NCI-H1417 (cell line): ENCODE measurements around the gene MN1.
A peak's percentile ranks its signal among the peaks of the same experiment; 100 is the strongest.

ENCODE experiments used
- DNase-seq, 3 experiments: peaks; one replicate each; lab custom pipeline; 2025; lab: John Stamatoyannopoulos, UW

The MN1 gene

GRCh38 chr22:27785831-27786230 lies 15.7 kb downstream of the MN1 start:
- DNase-seq = no peak

- DNase-seq = no peak
Observed at GRCh38 chr22:27784120-27784475, 17.5 kb downstream of the MN1 start.

GRCh38 chr22:27783436-27784119 lies 18.0 kb downstream of the MN1 start:
- DNase-seq = no peak

- no peak for DNase-seq
Observed at GRCh38 chr22:27782088-27782487, 19.5 kb downstream of the MN1 start.

GRCh38 chr22:27780161-27780575 lies 21.4 kb downstream of the MN1 start:
- no peak for DNase-seq

- no peak for DNase-seq
Observed at GRCh38 chr22:27779643-27780042, 21.9 kb downstream of the MN1 start.

GRCh38 chr22:27778294-27779090 lies 23.1 kb downstream of the MN1 start:
- DNase-seq = no peak

- DNase-seq = no peak
Observed at GRCh38 chr22:27777128-27777527, 24.4 kb downstream of the MN1 start.

- DNase-seq = no peak
Observed at GRCh38 chr22:27776650-27776958, 25.0 kb downstream of the MN1 start.

GRCh38 chr22:27775758-27776649 lies 25.6 kb downstream of the MN1 start:
- DNase-seq = no peak

- no peak for DNase-seq
Observed at GRCh38 chr22:27775087-27775698, 26.4 kb downstream of the MN1 start.

GRCh38 chr22:27774200-27774599 lies 27.4 kb downstream of the MN1 start:
- no peak for DNase-seq

- DNase-seq = no peak
Observed at GRCh38 chr22:27772984-27773498, 28.5 kb downstream of the MN1 start.

GRCh38 chr22:27772081-27772983 lies 29.2 kb downstream of the MN1 start:
- DNase-seq = peak in 2 of 3 experiments; percentile 32 to 64

GRCh38 chr22:27771637-27772036 lies 29.9 kb downstream of the MN1 start:
- DNase-seq = no peak

GRCh38 chr22:27769012-27769411 lies 32.5 kb downstream of the MN1 start:
- DNase-seq = no peak

- peak in 1 of 3 experiments; percentile 19 for DNase-seq
Observed at GRCh38 chr22:27768027-27768653, 33.4 kb downstream of the MN1 start.

GRCh38 chr22:27766679-27767078 lies 34.9 kb downstream of the MN1 start:
- no peak for DNase-seq

- DNase-seq = no peak
Observed at GRCh38 chr22:27765706-27766291, 35.8 kb downstream of the MN1 start.

GRCh38 chr22:27764722-27765236 lies 36.8 kb downstream of the MN1 start:
- DNase-seq = no peak
